Measurements from ENCODE around the gene HOXA11. TPM values are rescaled to one million over a fixed set of nuclear protein-coding genes. Genes with fewer than 3 reads are reported as not detected.

The HOXA11 gene
- total RNA-seq, 6 donors from 2014 or later, result not detected

- peaks cover 2 to 93% (median 63%) of the 10 kb centered on the region in 4 donors for H3K27me3 ChIP-seq
- H3K27ac ChIP-seq, result no peak overlapping the region
- 18 to 21% methylated on average over 18 of the region's 18 CpGs for WGBS, 2 donors
- H3K4me3 ChIP-seq, result no peak overlapping the region
- no peaks in the 10 kb centered on the region for H3K36me3 ChIP-seq
- peaks cover 35 to 50% (median 39%) of the 10 kb centered on the region in 4 donors for H3K4me1 ChIP-seq
- ATAC-seq (ENCODE audit: low FRiP score in 2 of 2) (no peak), DNase-seq (no peak)
- H3K9me3 ChIP-seq, result no peaks in the 10 kb centered on the region
- TF ChIP-seq POLR2A (IDR thresholded peaks at IDR 0.05), result no peak
- TF ChIP-seq EP300 (IDR thresholded peaks at IDR 0.05), result no peak
- TF ChIP-seq CTCF (IDR thresholded peaks at IDR 0.05), result no peak
- TF ChIP-seq POLR2AphosphoS5 (IDR thresholded peaks at IDR 0.05), result no peak
Measured at GRCh38 chr7:27197137-27198042, 12.4 kb upstream of the HOXA11 start.

DNA sequence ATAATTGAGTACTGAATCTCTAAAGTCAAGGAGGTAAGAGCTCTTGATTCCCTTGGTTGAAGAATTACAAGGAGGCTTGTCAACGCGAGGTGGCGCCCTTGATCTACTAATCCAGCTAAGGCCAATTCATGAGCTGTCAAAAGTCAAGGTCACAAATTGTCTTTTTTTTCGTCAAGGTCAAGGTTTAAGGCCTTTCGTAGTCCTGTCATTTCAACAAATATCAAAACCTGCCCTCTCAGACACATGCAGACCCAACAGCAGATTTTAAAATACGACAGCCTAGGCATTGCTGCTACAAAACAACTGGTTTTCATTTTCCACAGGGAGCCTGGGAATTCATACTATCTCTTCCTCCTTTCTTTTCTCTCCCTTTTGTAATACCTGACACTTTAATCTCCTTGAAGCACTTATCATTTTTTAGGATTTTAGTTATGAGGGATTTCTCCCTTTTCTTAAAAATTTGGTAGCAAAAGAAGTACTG lies 11.3 kb upstream of the HOXA11 start:
- peak in 1 of 2 donors; percentile 79 for DNase-seq
- 2 to 4% methylated on average over 6 of the region's 6 CpGs for WGBS, 2 donors
- Histone ChIP-seq H3K27ac (no peak overlapping the region), H3K4me1 (peaks cover 35 to 46% (median 41%) of the 10 kb centered on the region in 4 donors), H3K27me3 (peaks cover 2 to 93% (median 62%) of the 10 kb centered on the region in 4 donors), H3K9me3 (no peaks in the 10 kb centered on the region), H3K4me3 (no peak overlapping the region), H3K36me3 (no peaks in the 10 kb centered on the region)
- TF ChIP-seq POLR2AphosphoS5 (IDR thresholded peaks at IDR 0.05) (no peak), CTCF (IDR thresholded peaks at IDR 0.05) (peak; percentile 47 to 77 (median 74))
- peak in 1 of 2 donors; percentile 58 for ATAC-seq (ENCODE audit: low FRiP score in 2 of 2)

DNA sequence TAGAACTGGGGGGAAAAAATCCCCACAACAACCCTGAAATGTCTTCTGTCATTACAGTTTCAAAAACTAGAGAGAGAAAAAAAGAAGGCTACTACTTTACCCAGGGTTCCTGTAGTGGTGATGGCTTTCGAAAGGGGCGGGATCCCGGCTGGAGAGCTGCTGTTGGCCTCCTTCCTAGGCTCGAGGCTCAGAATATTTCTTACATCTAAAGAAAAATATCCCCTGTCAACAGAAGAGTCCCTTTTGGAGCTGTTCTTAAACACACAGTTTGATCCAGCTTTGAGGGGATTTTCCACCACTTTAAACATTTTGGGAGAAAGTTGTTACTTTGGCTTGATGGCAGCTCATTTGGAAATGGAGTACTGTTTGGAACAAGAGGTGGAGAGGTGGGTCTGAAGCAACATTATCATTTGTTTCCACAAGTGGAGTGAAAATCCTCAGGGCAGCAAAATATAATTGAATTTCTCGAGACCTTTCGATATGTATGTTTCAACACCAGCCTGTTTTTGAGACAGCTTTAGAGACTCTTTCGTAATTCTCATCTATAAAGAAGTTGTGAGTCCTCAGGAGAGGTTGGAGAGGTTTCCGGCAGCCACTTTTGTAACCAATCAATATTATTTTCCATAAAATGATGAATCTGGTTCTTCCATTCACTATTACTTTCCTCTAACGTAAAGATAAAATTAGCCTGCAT lies 9.8 kb upstream of the HOXA11 start:
- peaks cover 0 to 93% (median 57%) of the 10 kb centered on the region in 4 donors for H3K27me3 ChIP-seq
- H3K36me3 ChIP-seq, result no peaks in the 10 kb centered on the region
- no peak for TF ChIP-seq CTCF (IDR thresholded peaks at IDR 0.05)
- no peak for TF ChIP-seq EP300 (IDR thresholded peaks at IDR 0.05)
- no peak for TF ChIP-seq POLR2A (IDR thresholded peaks at IDR 0.05)
- TF ChIP-seq POLR2AphosphoS5 (IDR thresholded peaks at IDR 0.05), result no peak
- H3K27ac ChIP-seq, result no peak overlapping the region
- no peak overlapping the region for H3K4me3 ChIP-seq
- 31% methylated on average over 9 of the region's 9 CpGs for WGBS, 2 donors
- ATAC-seq (ENCODE audit: low FRiP score in 2 of 2) (no peak), DNase-seq (no peak)
- H3K9me3 ChIP-seq, result no peaks in the 10 kb centered on the region
- peaks cover 23 to 31% (median 27%) of the 10 kb centered on the region in 4 donors for H3K4me1 ChIP-seq

DNA sequence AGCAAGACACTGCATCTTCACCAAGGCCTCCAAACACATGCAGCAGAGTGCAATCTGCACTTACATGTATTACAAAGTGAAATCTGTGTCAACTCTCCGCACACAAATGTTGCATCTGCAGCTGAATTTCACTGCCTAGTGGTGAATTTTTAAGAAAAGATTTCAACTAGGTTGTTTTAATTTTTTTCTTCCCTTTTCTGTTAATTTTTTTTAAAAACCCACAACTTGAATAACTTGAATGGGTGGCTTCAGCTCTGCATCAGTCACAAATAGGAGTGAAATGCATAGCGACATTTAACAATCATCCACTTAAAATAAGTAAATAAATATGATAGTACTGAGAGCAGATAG lies 8.9 kb upstream of the HOXA11 start:
- Histone ChIP-seq H3K27me3 (peaks cover 0 to 96% (median 58%) of the 10 kb centered on the region in 4 donors), H3K27ac (no peak overlapping the region), H3K36me3 (no peaks in the 10 kb centered on the region), H3K9me3 (no peaks in the 10 kb centered on the region), H3K4me3 (no peak overlapping the region), H3K4me1 (peaks cover 23 to 29% (median 26%) of the 10 kb centered on the region in 4 donors)
- TF ChIP-seq CTCF (IDR thresholded peaks at IDR 0.05), result no peak
- TF ChIP-seq POLR2A (IDR thresholded peaks at IDR 0.05), result no peak
- TF ChIP-seq POLR2AphosphoS5 (IDR thresholded peaks at IDR 0.05), result no peak
- no peak for TF ChIP-seq EP300 (IDR thresholded peaks at IDR 0.05)
- 31 to 35% methylated on average over 2 of the region's 2 CpGs for WGBS, 2 donors
- no peak for DNase-seq
- ATAC-seq (ENCODE audit: low FRiP score in 2 of 2), result no peak
